ENCODE results near the gene CD200R1L.

CD200R1L gene

GRCh38 chr3:112791736-112792135, 54.9 kb downstream of the CD200R1L start:
- no peak for DNase-seq (ENCODE audit: low spot score)
- no peak for TF ChIP-seq CTCF (IDR thresholded peaks at IDR 0.05; ENCODE audit: extremely low read depth, missing control alignments)

GRCh38 chr3:112789787-112790186, 56.9 kb downstream of the CD200R1L start:
- no peak for DNase-seq (ENCODE audit: low spot score)
- no peak for TF ChIP-seq CTCF (IDR thresholded peaks at IDR 0.05; ENCODE audit: extremely low read depth, missing control alignments)

- DNase-seq (ENCODE audit: low spot score) = no peak
- TF ChIP-seq CTCF (IDR thresholded peaks at IDR 0.05; ENCODE audit: extremely low read depth, missing control alignments) = no peak
Observed at GRCh38 chr3:112786881-112787579, 59.6 kb downstream of the CD200R1L start.

- no peak for TF ChIP-seq CTCF (IDR thresholded peaks at IDR 0.05; ENCODE audit: extremely low read depth, missing control alignments)
- DNase-seq (ENCODE audit: low spot score) = no peak
Observed at GRCh38 chr3:112786002-112786590, 60.6 kb downstream of the CD200R1L start.

- no peak for DNase-seq (ENCODE audit: low spot score)
- TF ChIP-seq CTCF (IDR thresholded peaks at IDR 0.05; ENCODE audit: extremely low read depth, missing control alignments) = no peak
Observed at GRCh38 chr3:112785321-112786001, 61.2 kb downstream of the CD200R1L start.

- DNase-seq (ENCODE audit: low spot score) = no peak
- no peak for TF ChIP-seq CTCF (IDR thresholded peaks at IDR 0.05; ENCODE audit: extremely low read depth, missing control alignments)
Observed at GRCh38 chr3:112782491-112782890, 64.2 kb downstream of the CD200R1L start.

- no peak for DNase-seq (ENCODE audit: low spot score)
- TF ChIP-seq CTCF (IDR thresholded peaks at IDR 0.05; ENCODE audit: extremely low read depth, missing control alignments) = no peak
Observed at GRCh38 chr3:112781599-112781998, 65.1 kb downstream of the CD200R1L start.
